HEK293 (cell line): ENCODE measurements around the gene TAF6L.

Experiments
- CTCF ChIA-PET: fragments of 350-600 bp; formaldehyde crosslinking; extraction: SDS; loops from one replicate; lab custom pipeline; 2021; ENCODE audit warnings: antibody characterized with exemption; lab: Yijun Ruan, JAX
- POLR2A ChIA-PET: fragments of 300-600 bp; formaldehyde crosslinking; extraction: SDS; loops from one replicate; lab custom pipeline; 2020; ENCODE audit warnings: antibody characterized with exemption, inconsistent platforms; lab: Yijun Ruan, JAX
- H3K27ac ChIP-seq: fragments of 200-500 bp; sonication (Bioruptor generic); 2 replicates; pipeline ENCODE4 v1.5.1; 2014; ENCODE audit warnings: low read depth, low read length, control low read depth, inconsistent platforms; ENCODE audit errors: extremely low read depth
- H3K36me3 ChIP-seq, 2 experiments: fragments of 200-500 bp in 1 of 2; sonication (Bioruptor generic) in 1 of 2; 1 replicate in 1 of 2; 2 replicates in 1 of 2; pipeline ENCODE4 v1.5.1; 2014 to 2017; ENCODE audit warnings: inconsistent platforms in 2 of 2, low read length in 2 of 2; ENCODE audit not compliant: control insufficient read depth in 2 of 2, insufficient read depth in 1 of 2
- H3K4me1 ChIP-seq: fragments of 200-500 bp; sonication (Bioruptor generic); 2 replicates; pipeline ENCODE4 v1.5.1; 2014; ENCODE audit warnings: mild to moderate bottlenecking, low read length, inconsistent platforms; ENCODE audit not compliant: control insufficient read depth, insufficient read depth
- H3K4me3 ChIP-seq: 2 replicates; pipeline ENCODE4 v1.5.1; 2011; ENCODE audit warnings: low read depth, mild to moderate bottlenecking, control low read depth, low read length, moderate library complexity
- H3K9me3 ChIP-seq: fragments of 200-500 bp; sonication (Bioruptor generic); 2 replicates; pipeline ENCODE4 v1.5.1; 2014; ENCODE audit warnings: low read depth, low read length, inconsistent platforms; ENCODE audit not compliant: control insufficient read depth, insufficient read depth
- ATF2 ChIP-seq: fragments of 450-650 bp; formaldehyde crosslinking; IDR thresholded peaks from 2 replicates; pipeline ENCODE4 v1.5.1; 2016; ENCODE audit warnings: missing biosample characterization, missing genetic modification characterization, low read depth
- BCL6B ChIP-seq: fragments of 450-650 bp; formaldehyde crosslinking; IDR thresholded peaks from 2 replicates; pipeline ENCODE4 v1.5.1; 2017; ENCODE audit warnings: missing biosample characterization, missing genetic modification characterization
- GFI1B ChIP-seq: fragments of 450-650 bp; formaldehyde crosslinking; IDR thresholded peaks from 2 replicates; pipeline ENCODE4 v1.5.1; 2016; ENCODE audit warnings: missing biosample characterization, missing genetic modification characterization
- GLIS1 ChIP-seq: fragments of 450-650 bp; formaldehyde crosslinking; IDR thresholded peaks from 2 replicates; pipeline ENCODE4 v1.5.1; 2016; ENCODE audit warnings: missing biosample characterization, missing genetic modification characterization
- PATZ1 ChIP-seq: fragments of 450-650 bp; formaldehyde crosslinking; IDR thresholded peaks from 2 replicates; pipeline ENCODE4 v1.5.1; 2016; ENCODE audit warnings: missing biosample characterization, missing genetic modification characterization
- PRDM10 ChIP-seq: fragments of 450-650 bp; formaldehyde crosslinking; IDR thresholded peaks from 2 replicates; pipeline ENCODE4 v1.5.1; 2016; ENCODE audit warnings: missing biosample characterization, missing genetic modification characterization
- PRDM2 ChIP-seq: fragments of 450-650 bp; formaldehyde crosslinking; IDR thresholded peaks from 2 replicates; pipeline ENCODE4 v1.5.1; 2016; ENCODE audit warnings: missing biosample characterization, missing genetic modification characterization, borderline replicate concordance
- YY2 ChIP-seq: fragments of 450-650 bp; formaldehyde crosslinking; IDR thresholded peaks from 2 replicates; pipeline ENCODE4 v1.5.1; 2016; ENCODE audit warnings: missing biosample characterization, missing genetic modification characterization
- ZBTB17 ChIP-seq: fragments of 450-650 bp; formaldehyde crosslinking; IDR thresholded peaks from 2 replicates; pipeline ENCODE4 v1.5.1; 2016; ENCODE audit warnings: missing biosample characterization, missing genetic modification characterization
- ZFP41 ChIP-seq: fragments of 450-650 bp; formaldehyde crosslinking; IDR thresholded peaks from 2 replicates; pipeline ENCODE4 v1.5.1; 2016; ENCODE audit warnings: missing biosample characterization, missing genetic modification characterization, borderline replicate concordance
- ZNF10 ChIP-seq: fragments of 450-650 bp; formaldehyde crosslinking; IDR thresholded peaks from 2 replicates; pipeline ENCODE4 v1.5.1; 2017; ENCODE audit warnings: missing biosample characterization, missing genetic modification characterization
- ZNF23 ChIP-seq: fragments of 450-650 bp; formaldehyde crosslinking; IDR thresholded peaks from 2 replicates; pipeline ENCODE4 v1.5.1; 2016; ENCODE audit warnings: missing biosample characterization, missing genetic modification characterization, borderline replicate concordance
- ZNF24 ChIP-seq: fragments of 450-650 bp; formaldehyde crosslinking; IDR thresholded peaks from 2 replicates; pipeline ENCODE4 v1.5.1; 2016; ENCODE audit warnings: missing biosample characterization, missing genetic modification characterization
- ZNF37A ChIP-seq: fragments of 450-650 bp; IDR thresholded peaks from 2 replicates; pipeline ENCODE4 v1.5.1; 2018; ENCODE audit warnings: missing biosample characterization, missing genetic modification characterization
- ZNF501 ChIP-seq: fragments of 450-650 bp; formaldehyde crosslinking; IDR thresholded peaks from 2 replicates; pipeline ENCODE4 v1.5.1; 2016; ENCODE audit warnings: missing biosample characterization, missing genetic modification characterization
- ZNF529 ChIP-seq: fragments of 450-650 bp; formaldehyde crosslinking; IDR thresholded peaks from 2 replicates; pipeline ENCODE4 v1.5.1; 2017; ENCODE audit warnings: missing genetic modification characterization, missing biosample characterization; ENCODE audit not compliant: insufficient replicate concordance
- ZNF530 ChIP-seq: fragments of 450-650 bp; formaldehyde crosslinking; IDR thresholded peaks from 2 replicates; pipeline ENCODE4 v1.5.1; 2016; ENCODE audit warnings: low read depth, missing biosample characterization, missing genetic modification characterization
- ZSCAN18 ChIP-seq: fragments of 450-650 bp; formaldehyde crosslinking; IDR thresholded peaks from 2 replicates; pipeline ENCODE4 v1.5.1; 2016; ENCODE audit warnings: missing biosample characterization, missing genetic modification characterization
- ZXDB ChIP-seq: fragments of 450-650 bp; formaldehyde crosslinking; IDR thresholded peaks from 2 replicates; pipeline ENCODE4 v1.5.1; 2016; ENCODE audit warnings: missing biosample characterization, missing genetic modification characterization

The TAF6L gene

GRCh38 chr11:62791501-62792201 lies 20.5 kb downstream of the TAF6L start, which contains the start of gene TMEM223 (continued):
- TF ChIP-seq ZFP41 (tag by site-specific recombination), result no peak
- TF ChIP-seq ATF2 (tag by site-specific recombination), result no peak
- TF ChIP-seq ZSCAN18, result no peak
- TF ChIP-seq PRDM2 (tag by site-specific recombination), result no peak
- TF ChIP-seq PATZ1 (tag by site-specific recombination), result peak; percentile 96
- no peak for TF ChIP-seq ZNF529 (tag by site-specific recombination)
- TF ChIP-seq ZBTB17 (tag by site-specific recombination), result peak; percentile 65; the same call in 1 of the 2 replicates
- TF ChIP-seq ZNF530 (tag by site-specific recombination), result no peak
- TF ChIP-seq ZNF501 (tag by site-specific recombination), result no peak; the same call in 1 of the 2 replicates

GRCh38 chr11:62792202-62792575 lies 21.0 kb downstream of the TAF6L start:
- Histone ChIP-seq H3K4me3 (no peak overlapping the region), H3K36me3 (peaks cover 8 to 75% of the 10 kb centered on the region in 2 experiments; a peak in 2 of 3 replicates), H3K27ac (peak overlapping the region; percentile 91), H3K9me3 (no peaks in the 10 kb centered on the region), H3K4me1 (no peaks in the 10 kb centered on the region)
- CTCF ChIA-PET, result interaction anchor here (0.6 to 0.7 kb wide), 2 partner anchors 76 to 1170 kb away, joined by 3 to 5 read pairs; no protein-coding TSS in a partner anchor
- POLR2A ChIA-PET, result interaction anchor here (0.5 to 1.5 kb wide), 6 partner anchors 12 to 191 kb away, joined by 3 to 9 read pairs (median 4); partner anchors contain the start of genes MTA2, NXF1 and ZBTB3
- TF ChIP-seq PRDM10 (peak; percentile 45; the same call in 1 of the 2 replicates), ZNF10 (tag by site-specific recombination) (no peak), GLIS1 (peak; percentile 3; the same call in 1 of the 2 replicates), ZNF23 (tag by site-specific recombination) (no peak), YY2 (tag by site-specific recombination) (no peak), ZNF37A (tag by site-specific recombination) (no peak), BCL6B (tag by site-specific recombination) (no peak), ZXDB (tag by site-specific recombination) (no peak), ZNF24 (tag by site-specific recombination) (no peak), ZBTB17 (tag by site-specific recombination) (peak; percentile 84), GFI1B (tag by site-specific recombination) (no peak)
